Mesothelial cell of epicardium (in vitro differentiated cells): ENCODE measurements around the gene MGAT4A. TPM values are rescaled to one million over a fixed set of nuclear protein-coding genes. Genes with fewer than 3 reads are reported as not detected.

Experiments used
- DNase-seq, 2 experiments: peaks; one replicate each; pipeline ENCODE4 v3.0.0; 2021; ENCODE audit warnings: low spot score in 2 of 2; ENCODE audit not compliant: unreplicated experiment in 2 of 2
- H3K27ac Mint-ChIP-seq: 2 replicates; pipeline ENCODE4 v1.8.0; 2021; ENCODE audit warnings: mixed read lengths
- H3K27me3 Mint-ChIP-seq: 2 replicates; pipeline ENCODE4 v1.8.0; 2021; ENCODE audit warnings: low read depth, mixed read lengths
- H3K36me3 Mint-ChIP-seq: 2 replicates; pipeline ENCODE4 v1.8.0; 2021; ENCODE audit warnings: mixed read lengths
- H3K4me1 Mint-ChIP-seq: 2 replicates; pipeline ENCODE4 v1.8.0; 2021; ENCODE audit warnings: mixed read lengths
- H3K4me3 Mint-ChIP-seq: 2 replicates; pipeline ENCODE4 v1.8.0; 2021; ENCODE audit warnings: mild to moderate bottlenecking, moderate library complexity, mixed read lengths
- H3K9me3 Mint-ChIP-seq: 2 replicates; pipeline ENCODE4 v1.8.0; 2021; ENCODE audit warnings: mixed read lengths
- CTCF ChIP-seq: fragments of 200-600 bp; sonication (generic); IDR thresholded peaks from one replicate; pipeline ENCODE4 v1.5.0; 2021; ENCODE audit warnings: antibody characterized with exemption; ENCODE audit not compliant: unreplicated experiment
- total RNA-seq: library from RNA; stranded (reverse); gene quantifications from 3 replicates; pipeline ENCODE4 v1.2.1, GENCODE V29; 2021

The MGAT4A gene
- total RNA-seq, 1 donor from 2014 or later: 15.0 TPM

GRCh38 chr2:98583816-98584618, 146.9 kb downstream of the MGAT4A start:
- no peak for DNase-seq
- TF ChIP-seq CTCF: no peak
- Mint-ChIP-seq H3K27ac (no peak overlapping the region), H3K4me3 (no peak overlapping the region), H3K27me3 (no peaks in the 10 kb centered on the region), H3K9me3 (no peaks in the 10 kb centered on the region), H3K36me3 (peaks cover 4% of the 10 kb centered on the region), H3K4me1 (no peaks in the 10 kb centered on the region)

- H3K4me3 Mint-ChIP-seq: no peak overlapping the region
- DNase-seq: no peak
- H3K9me3 Mint-ChIP-seq: no peaks in the 10 kb centered on the region
- peaks cover 4% of the 10 kb centered on the region for H3K36me3 Mint-ChIP-seq
- no peak overlapping the region for H3K27ac Mint-ChIP-seq
- no peaks in the 10 kb centered on the region for H3K4me1 Mint-ChIP-seq
- no peaks in the 10 kb centered on the region for H3K27me3 Mint-ChIP-seq
- no peak for TF ChIP-seq CTCF
Measured at GRCh38 chr2:98583276-98583675, 147.7 kb downstream of the MGAT4A start.

GRCh38 chr2:98582523-98582922, 148.4 kb downstream of the MGAT4A start:
- H3K4me1 Mint-ChIP-seq: no peaks in the 10 kb centered on the region
- H3K9me3 Mint-ChIP-seq: no peaks in the 10 kb centered on the region
- no peak overlapping the region for H3K4me3 Mint-ChIP-seq
- H3K27ac Mint-ChIP-seq: no peak overlapping the region
- H3K27me3 Mint-ChIP-seq: no peaks in the 10 kb centered on the region
- DNase-seq: no peak
- H3K36me3 Mint-ChIP-seq: peaks cover 4% of the 10 kb centered on the region
- TF ChIP-seq CTCF: no peak

GRCh38 chr2:98580656-98581284, 150.2 kb downstream of the MGAT4A start:
- TF ChIP-seq CTCF: no peak
- Mint-ChIP-seq H3K36me3 (peaks cover 4% of the 10 kb centered on the region), H3K4me1 (no peaks in the 10 kb centered on the region), H3K4me3 (no peak overlapping the region), H3K27ac (no peak overlapping the region), H3K27me3 (no peaks in the 10 kb centered on the region), H3K9me3 (no peaks in the 10 kb centered on the region)
- DNase-seq: no peak

- Mint-ChIP-seq H3K9me3 (no peaks in the 10 kb centered on the region), H3K27ac (no peak overlapping the region), H3K27me3 (no peaks in the 10 kb centered on the region), H3K4me3 (no peak overlapping the region), H3K4me1 (no peaks in the 10 kb centered on the region), H3K36me3 (peaks cover 4% of the 10 kb centered on the region)
- TF ChIP-seq CTCF: no peak
- DNase-seq: no peak
Measured at GRCh38 chr2:98579926-98580325, 151.0 kb downstream of the MGAT4A start.
